Activated T-cell treated with anti-CD3 and anti-CD28 coated beads for 48 hours (primary cell): ENCODE results near the gene AFF4.
"Not testable (repeated sequence)": the region's sequence is repeated elsewhere in the genome, so short reads cannot be mapped to it uniquely, and the experiment has no call there.

Source experiments
- DNase-seq: peaks from one replicate; pipeline ENCODE4 v3.0.0-alpha.2; 2020; ENCODE audit warnings: low read depth

AFF4 gene

GRCh38 chr5:132963171-132964104, at the start of gene AFF4:
Gene AFF4, minus strand, starts transcription at chr5:132963634. Its CDS starts 26,445 bp downstream, at chr5:132937189.
- DNase-seq: peak; percentile 88

- not testable (repeated sequence) for DNase-seq
Measured at GRCh38 chr5:133008455-133008854, 45.0 kb upstream of the AFF4 start.

GRCh38 chr5:133006653-133007052, 43.2 kb upstream of the AFF4 start:
- DNase-seq: no peak

- no peak for DNase-seq
Measured at GRCh38 chr5:132999246-132999645, 35.8 kb upstream of the AFF4 start.

- no peak for DNase-seq
Measured at GRCh38 chr5:132998556-132998955, 35.1 kb upstream of the AFF4 start.

GRCh38 chr5:132996307-132996706, 32.9 kb upstream of the AFF4 start:
- DNase-seq: no peak

- no peak for DNase-seq
Measured at GRCh38 chr5:132987531-132988408, 24.3 kb upstream of the AFF4 start.

GRCh38 chr5:132982971-132983370, 19.5 kb upstream of the AFF4 start:
- DNase-seq: not testable (repeated sequence)

- DNase-seq: no peak
Measured at GRCh38 chr5:132981288-132981687, 17.9 kb upstream of the AFF4 start.

- DNase-seq: no peak
Measured at GRCh38 chr5:132979976-132980375, 16.5 kb upstream of the AFF4 start.

GRCh38 chr5:132979367-132979940, 16.0 kb upstream of the AFF4 start:
- no peak for DNase-seq

- no peak for DNase-seq
Measured at GRCh38 chr5:132976852-132977251, 13.4 kb upstream of the AFF4 start.

GRCh38 chr5:132972436-132972828, 9.0 kb upstream of the AFF4 start:
- not testable (repeated sequence) for DNase-seq

GRCh38 chr5:132971483-132972435, 8.3 kb upstream of the AFF4 start:
- DNase-seq: no peak

GRCh38 chr5:132965120-132965519, 1.7 kb upstream of the AFF4 start:
- DNase-seq: no peak

- DNase-seq: no peak
Measured at GRCh38 chr5:132962429-132963021, 909 bp downstream of the AFF4 start.

- no peak for DNase-seq
Measured at GRCh38 chr5:132961887-132962286, 1.5 kb downstream of the AFF4 start.

GRCh38 chr5:132961123-132961815, 2.2 kb downstream of the AFF4 start:
- DNase-seq: not testable (repeated sequence)

- DNase-seq: not testable (repeated sequence)
Measured at GRCh38 chr5:132956166-132956799, 7.2 kb downstream of the AFF4 start.

- no peak for DNase-seq
Measured at GRCh38 chr5:132953710-132954109, 9.7 kb downstream of the AFF4 start.
